ENCODE data around the gene RTN4R. TPM values are rescaled to one million over a fixed set of nuclear protein-coding genes. Genes with fewer than 3 reads are reported as not detected.

RTN4R gene
- polyA plus RNA-seq, 2 donors, result 1.9 to 2.5 TPM

DNA sequence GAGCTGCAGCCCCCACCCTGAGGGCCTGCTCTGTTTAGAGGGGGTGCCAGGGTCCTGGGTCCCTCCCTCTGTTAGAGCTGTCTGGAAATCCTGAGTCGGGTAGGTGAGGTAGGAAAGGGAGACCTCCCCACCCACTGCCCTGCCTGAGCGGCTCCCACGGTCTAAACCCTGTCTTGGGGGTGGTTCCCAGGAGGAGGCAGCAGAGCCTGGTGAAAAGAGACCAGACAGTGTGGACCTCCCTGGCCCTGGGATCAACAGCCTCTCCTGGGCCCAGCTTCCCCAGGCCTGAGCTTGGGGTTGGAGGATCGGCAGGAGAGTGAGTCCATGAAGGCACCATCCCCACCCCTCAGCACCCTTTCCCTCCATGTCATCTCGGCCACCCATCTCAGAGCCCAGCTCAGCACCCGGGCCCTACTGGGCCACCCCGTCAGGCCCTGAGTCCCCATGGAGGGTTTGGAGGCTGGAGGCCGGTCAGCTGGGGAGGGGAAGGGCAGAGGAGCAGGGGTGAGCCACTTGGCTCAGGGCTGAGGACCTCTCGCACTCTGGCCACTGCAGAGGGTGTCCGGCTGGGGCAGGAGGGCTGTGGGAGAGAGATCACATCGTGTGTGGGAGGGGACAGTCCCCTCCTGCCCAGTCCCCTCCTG is 37.2 kb downstream of the RTN4R start:
- Histone ChIP-seq H3K27me3 (ENCODE audit: control insufficient read depth in 1 of 2, insufficient read depth in 2 of 2, low read length in 2 of 2) (no peaks in the 10 kb centered on the region), H3K4me3 (ENCODE audit: low read depth in 1 of 2, low read length in 2 of 2) (no peak overlapping the region), H3K27ac (ENCODE audit: low read depth in 2 of 2, low read length in 1 of 2) (no peak overlapping the region), H3K4me1 (ENCODE audit: control insufficient read depth in 2 of 2, insufficient read depth in 2 of 2, low read length in 1 of 2) (peaks cover 0 to 3% of the 10 kb centered on the region in 2 donors), H3K36me3 (ENCODE audit: control insufficient read depth in 2 of 2, insufficient read depth in 2 of 2, low read length in 1 of 2) (no peaks in the 10 kb centered on the region), H3K9me3 (ENCODE audit: control insufficient read depth in 2 of 2, insufficient read depth in 1 of 2, low read depth in 1 of 2, low read length in 1 of 2) (no peaks in the 10 kb centered on the region)
- 82 to 83% methylated on average over 11 of the region's 11 CpGs for WGBS, 2 donors

DNA sequence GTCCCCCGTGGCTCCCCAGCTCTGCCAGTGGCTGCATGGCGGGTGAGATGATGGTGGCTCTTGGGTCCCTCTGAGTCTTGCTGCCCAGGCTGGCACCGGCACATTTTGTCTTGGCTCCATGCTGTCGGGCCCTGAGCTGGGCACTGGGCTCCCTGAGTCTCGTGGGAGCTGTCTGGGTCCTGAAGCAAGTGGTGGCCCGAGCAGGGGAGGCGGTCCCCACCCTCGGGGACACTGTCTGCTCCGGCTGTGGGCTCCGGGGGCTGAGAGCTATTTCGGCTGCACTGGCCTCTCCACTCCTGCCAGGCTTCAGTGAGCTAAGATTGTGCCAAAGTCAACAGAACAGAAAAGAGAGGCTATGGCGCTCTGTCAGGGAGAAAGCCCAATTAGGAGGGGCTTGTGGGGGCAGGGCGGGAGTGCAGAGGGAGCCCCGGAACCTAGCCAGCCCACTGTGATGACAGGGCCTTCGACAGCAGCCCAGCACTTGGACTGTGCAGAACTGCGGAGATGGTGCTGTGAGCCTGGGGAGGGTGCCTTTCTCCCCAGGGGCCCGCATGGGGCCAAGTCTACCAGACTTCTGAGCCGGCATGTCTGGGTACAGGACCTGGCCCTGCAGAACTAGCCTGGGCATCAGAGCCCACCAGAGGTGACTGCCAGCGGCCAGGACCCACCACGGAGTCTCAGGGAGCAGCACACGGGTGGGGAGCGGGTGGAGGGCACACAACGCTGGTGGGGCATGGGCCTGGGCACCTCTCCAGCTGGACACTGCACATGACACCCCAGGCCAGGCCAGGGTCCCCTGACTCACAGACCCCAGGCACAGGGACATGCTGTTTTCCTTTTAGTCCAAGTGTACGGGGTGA is 38.0 kb downstream of the RTN4R start:
- H3K36me3 ChIP-seq (ENCODE audit: control insufficient read depth in 2 of 2, insufficient read depth in 2 of 2, low read length in 1 of 2), result no peaks in the 10 kb centered on the region
- WGBS, 2 donors, result 43 to 49% methylated on average over 24 of the region's 24 CpGs
- H3K4me3 ChIP-seq (ENCODE audit: low read depth in 1 of 2, low read length in 2 of 2), result no peak overlapping the region
- H3K27me3 ChIP-seq (ENCODE audit: control insufficient read depth in 1 of 2, insufficient read depth in 2 of 2, low read length in 2 of 2), result no peaks in the 10 kb centered on the region
- peaks cover 3 to 4% of the 10 kb centered on the region in 2 donors for H3K4me1 ChIP-seq (ENCODE audit: control insufficient read depth in 2 of 2, insufficient read depth in 2 of 2, low read length in 1 of 2)
- peaks cover 0 to 5% of the 10 kb centered on the region in 2 donors for H3K9me3 ChIP-seq (ENCODE audit: control insufficient read depth in 2 of 2, insufficient read depth in 1 of 2, low read depth in 1 of 2, low read length in 1 of 2)
- no peak overlapping the region for H3K27ac ChIP-seq (ENCODE audit: low read depth in 2 of 2, low read length in 1 of 2)

DNA sequence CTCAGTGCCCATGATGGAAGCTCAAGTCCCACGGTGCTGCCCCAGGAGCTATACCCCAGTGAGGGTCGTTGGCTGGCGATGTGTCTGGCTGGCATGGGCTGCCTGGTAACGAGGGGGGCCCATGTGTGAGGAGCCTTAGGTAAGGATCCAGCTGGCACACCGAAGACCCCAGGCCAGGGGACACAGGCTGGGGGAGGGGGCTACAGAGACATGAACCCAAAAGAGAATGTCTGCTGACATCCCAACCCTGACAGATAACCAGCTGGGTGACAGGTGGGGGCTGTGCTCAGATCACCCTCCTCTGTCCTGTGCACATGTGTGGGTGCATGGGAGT is 39.2 kb downstream of the RTN4R start:
- no peaks in the 10 kb centered on the region for H3K27me3 ChIP-seq (ENCODE audit: control insufficient read depth in 1 of 2, insufficient read depth in 2 of 2, low read length in 2 of 2)
- peaks cover 3 to 6% of the 10 kb centered on the region in 2 donors for H3K4me1 ChIP-seq (ENCODE audit: control insufficient read depth in 2 of 2, insufficient read depth in 2 of 2, low read length in 1 of 2)
- H3K9me3 ChIP-seq (ENCODE audit: control insufficient read depth in 2 of 2, insufficient read depth in 1 of 2, low read depth in 1 of 2, low read length in 1 of 2), result peaks cover 0 to 8% of the 10 kb centered on the region in 2 donors
- H3K36me3 ChIP-seq (ENCODE audit: control insufficient read depth in 2 of 2, insufficient read depth in 2 of 2, low read length in 1 of 2), result no peaks in the 10 kb centered on the region
- 83 to 89% methylated on average over 5 of the region's 5 CpGs for WGBS, 2 donors
- H3K4me3 ChIP-seq (ENCODE audit: low read depth in 1 of 2, low read length in 2 of 2), result no peak overlapping the region
- H3K27ac ChIP-seq (ENCODE audit: low read depth in 2 of 2, low read length in 1 of 2), result no peak overlapping the region

- peaks cover 3 to 6% of the 10 kb centered on the region in 2 donors for H3K4me1 ChIP-seq (ENCODE audit: control insufficient read depth in 2 of 2, insufficient read depth in 2 of 2, low read length in 1 of 2)
- 66 to 82% methylated on average over 18 to 23 of the region's 23 CpGs for WGBS, 2 donors
- H3K4me3 ChIP-seq (ENCODE audit: low read depth in 1 of 2, low read length in 2 of 2), result no peak overlapping the region
- peaks cover 0 to 8% of the 10 kb centered on the region in 2 donors for H3K9me3 ChIP-seq (ENCODE audit: control insufficient read depth in 2 of 2, insufficient read depth in 1 of 2, low read depth in 1 of 2, low read length in 1 of 2)
- H3K27ac ChIP-seq (ENCODE audit: low read depth in 2 of 2, low read length in 1 of 2), result no peak overlapping the region
- no peaks in the 10 kb centered on the region for H3K36me3 ChIP-seq (ENCODE audit: control insufficient read depth in 2 of 2, insufficient read depth in 2 of 2, low read length in 1 of 2)
- no peaks in the 10 kb centered on the region for H3K27me3 ChIP-seq (ENCODE audit: control insufficient read depth in 1 of 2, insufficient read depth in 2 of 2, low read length in 2 of 2)
Observed at GRCh38 chr22:20228055-20228938, 39.8 kb downstream of the RTN4R start.

DNA sequence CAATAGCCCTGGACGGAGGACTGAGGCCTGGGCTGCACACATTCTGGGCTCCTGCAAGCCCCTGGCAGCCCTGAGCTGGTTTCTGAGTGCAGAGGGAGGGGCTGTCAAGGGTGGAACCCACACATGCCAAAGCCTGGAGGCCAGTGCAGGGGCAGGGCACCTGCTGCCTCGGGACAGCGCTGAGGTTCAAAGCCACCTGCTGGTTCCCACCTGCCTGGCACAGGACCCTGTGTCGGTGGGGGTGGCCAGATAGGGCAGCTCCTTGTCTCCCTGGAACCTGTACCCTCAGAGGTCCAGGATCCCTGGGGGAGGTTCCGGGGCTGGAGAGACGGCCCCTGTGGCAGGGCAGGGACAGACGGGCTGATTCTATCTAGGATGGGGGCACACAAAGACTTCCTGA is 40.8 kb downstream of the RTN4R start:
- Histone ChIP-seq H3K4me3 (ENCODE audit: low read depth in 1 of 2, low read length in 2 of 2) (no peak overlapping the region), H3K9me3 (ENCODE audit: control insufficient read depth in 2 of 2, insufficient read depth in 1 of 2, low read depth in 1 of 2, low read length in 1 of 2) (peaks cover 0 to 8% of the 10 kb centered on the region in 2 donors), H3K27me3 (ENCODE audit: control insufficient read depth in 1 of 2, insufficient read depth in 2 of 2, low read length in 2 of 2) (no peaks in the 10 kb centered on the region), H3K27ac (ENCODE audit: low read depth in 2 of 2, low read length in 1 of 2) (no peak overlapping the region), H3K36me3 (ENCODE audit: control insufficient read depth in 2 of 2, insufficient read depth in 2 of 2, low read length in 1 of 2) (no peaks in the 10 kb centered on the region), H3K4me1 (ENCODE audit: control insufficient read depth in 2 of 2, insufficient read depth in 2 of 2, low read length in 1 of 2) (peaks cover 3 to 6% of the 10 kb centered on the region in 2 donors)
- 64 to 66% methylated on average over 7 of the region's 7 CpGs for WGBS, 2 donors

DNA sequence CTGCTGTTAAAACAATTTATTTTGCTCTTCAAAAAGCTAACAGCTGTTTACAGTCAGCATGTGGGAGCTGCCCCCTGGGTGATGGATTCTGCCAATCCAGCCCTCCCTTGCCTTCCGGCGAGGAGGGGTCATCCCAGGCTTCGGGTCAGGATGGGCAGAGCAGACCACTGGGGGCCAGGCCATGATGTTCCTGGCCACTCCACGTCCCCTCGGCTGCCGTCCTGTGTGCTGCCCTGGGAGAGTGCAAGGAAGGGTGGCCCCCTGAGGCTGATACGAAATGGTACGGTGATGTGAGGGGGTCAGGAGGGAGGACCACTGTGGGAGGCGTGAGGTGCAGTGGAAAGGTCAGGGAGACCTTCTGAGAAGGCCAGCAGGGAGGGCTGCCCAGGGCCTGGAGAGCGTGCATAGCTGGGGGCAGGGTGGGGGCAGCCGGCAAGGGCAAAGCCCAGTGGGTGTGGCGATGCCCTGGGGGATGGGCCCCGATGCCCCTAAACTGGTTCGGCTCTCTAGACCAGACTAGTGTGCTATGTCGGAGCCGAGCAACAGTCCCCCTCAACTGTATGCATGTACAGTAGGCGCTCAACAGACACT is 41.3 kb downstream of the RTN4R start:
- Histone ChIP-seq H3K4me3 (ENCODE audit: low read depth in 1 of 2, low read length in 2 of 2) (no peak overlapping the region), H3K9me3 (ENCODE audit: control insufficient read depth in 2 of 2, insufficient read depth in 1 of 2, low read depth in 1 of 2, low read length in 1 of 2) (peaks cover 0 to 8% of the 10 kb centered on the region in 2 donors), H3K27me3 (ENCODE audit: control insufficient read depth in 1 of 2, insufficient read depth in 2 of 2, low read length in 2 of 2) (no peaks in the 10 kb centered on the region), H3K36me3 (ENCODE audit: control insufficient read depth in 2 of 2, insufficient read depth in 2 of 2, low read length in 1 of 2) (no peaks in the 10 kb centered on the region), H3K4me1 (ENCODE audit: control insufficient read depth in 2 of 2, insufficient read depth in 2 of 2, low read length in 1 of 2) (peaks cover 3 to 6% of the 10 kb centered on the region in 2 donors), H3K27ac (ENCODE audit: low read depth in 2 of 2, low read length in 1 of 2) (no peak overlapping the region)
- WGBS, 2 donors, result 78 to 79% methylated on average over 17 of the region's 17 CpGs

DNA sequence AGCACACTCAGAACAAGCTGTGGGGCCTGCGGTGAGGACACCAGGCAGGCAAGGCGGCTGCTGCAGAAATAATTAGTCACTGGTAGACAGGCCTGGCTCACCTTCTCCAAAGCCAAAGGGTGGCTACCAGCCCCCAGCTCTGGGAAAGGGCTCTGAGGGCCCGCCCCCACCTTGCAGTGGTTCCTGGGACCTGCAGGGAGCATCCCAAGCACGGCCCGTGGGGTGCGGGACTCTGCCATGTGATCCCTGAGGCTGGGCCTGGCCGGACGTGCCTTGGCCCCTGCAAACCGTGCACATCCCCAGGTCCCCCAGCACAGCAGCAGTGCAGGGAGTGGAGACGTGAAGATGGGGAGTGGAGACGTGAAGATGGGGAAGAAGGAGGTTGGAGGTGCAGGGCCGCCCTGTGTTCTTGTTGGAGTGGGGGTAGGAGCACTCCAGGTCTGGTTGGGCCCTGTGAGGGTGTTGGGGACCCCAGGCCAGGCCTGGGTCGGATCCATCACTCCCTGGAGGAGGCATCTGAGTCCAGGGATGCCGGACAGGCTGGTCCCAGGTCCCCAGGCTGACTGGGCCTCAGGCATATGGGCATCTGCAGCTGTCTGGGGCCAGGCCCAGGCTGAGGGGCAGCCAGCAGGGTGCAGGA is 41.9 kb downstream of the RTN4R start:
- peaks cover 0 to 8% of the 10 kb centered on the region in 2 donors for H3K9me3 ChIP-seq (ENCODE audit: control insufficient read depth in 2 of 2, insufficient read depth in 1 of 2, low read depth in 1 of 2, low read length in 1 of 2)
- peaks cover 3 to 6% of the 10 kb centered on the region in 2 donors for H3K4me1 ChIP-seq (ENCODE audit: control insufficient read depth in 2 of 2, insufficient read depth in 2 of 2, low read length in 1 of 2)
- 79 to 82% methylated on average over 14 of the region's 14 CpGs for WGBS, 2 donors
- no peak overlapping the region for H3K27ac ChIP-seq (ENCODE audit: low read depth in 2 of 2, low read length in 1 of 2)
- no peak overlapping the region for H3K4me3 ChIP-seq (ENCODE audit: low read depth in 1 of 2, low read length in 2 of 2)
- no peaks in the 10 kb centered on the region for H3K27me3 ChIP-seq (ENCODE audit: control insufficient read depth in 1 of 2, insufficient read depth in 2 of 2, low read length in 2 of 2)
- H3K36me3 ChIP-seq (ENCODE audit: control insufficient read depth in 2 of 2, insufficient read depth in 2 of 2, low read length in 1 of 2), result no peaks in the 10 kb centered on the region

- H3K4me3 ChIP-seq (ENCODE audit: low read depth in 1 of 2, low read length in 2 of 2), result no peak overlapping the region
- H3K27ac ChIP-seq (ENCODE audit: low read depth in 2 of 2, low read length in 1 of 2), result no peak overlapping the region
- WGBS, 2 donors, result 93 to 96% methylated on average over 2 of the region's 2 CpGs
- H3K4me1 ChIP-seq (ENCODE audit: control insufficient read depth in 2 of 2, insufficient read depth in 2 of 2, low read length in 1 of 2), result peaks cover 3 to 8% of the 10 kb centered on the region in 2 donors
- H3K27me3 ChIP-seq (ENCODE audit: control insufficient read depth in 1 of 2, insufficient read depth in 2 of 2, low read length in 2 of 2), result no peaks in the 10 kb centered on the region
- no peaks in the 10 kb centered on the region for H3K36me3 ChIP-seq (ENCODE audit: control insufficient read depth in 2 of 2, insufficient read depth in 2 of 2, low read length in 1 of 2)
- peaks cover 0 to 8% of the 10 kb centered on the region in 2 donors for H3K9me3 ChIP-seq (ENCODE audit: control insufficient read depth in 2 of 2, insufficient read depth in 1 of 2, low read depth in 1 of 2, low read length in 1 of 2)
Observed at GRCh38 chr22:20225693-20225966, 42.5 kb downstream of the RTN4R start.

Data from esophagus (tissue), 2 donors.